GM23338 (cell line): Measurements from ENCODE around the gene VRK1.

ENCODE experiments used
- EZH2 ChIP-seq: fragments of 200-600 bp; sonication (generic); IDR thresholded peaks from one replicate; pipeline ENCODE4 v1.8.0; 2017; ENCODE audit warnings: antibody characterized with exemption, mild to moderate bottlenecking, low read depth; ENCODE audit not compliant: unreplicated experiment
- EZH2phosphoT487 ChIP-seq: fragments of 200-600 bp; sonication (generic); IDR thresholded peaks from one replicate; pipeline ENCODE4 v1.8.1; 2018; ENCODE audit warnings: antibody characterized with exemption; ENCODE audit not compliant: unreplicated experiment
- NANOG ChIP-seq: IDR thresholded peaks from 2 replicates; pipeline ENCODE4 v1.6.1; 2016; ENCODE audit warnings: antibody characterized with exemption, borderline replicate concordance
- POLR2AphosphoS5 ChIP-seq: IDR thresholded peaks from 2 replicates; pipeline ENCODE4 v1.6.1; 2016; ENCODE audit warnings: antibody characterized with exemption, low read depth
- STAT1 ChIP-seq: IDR thresholded peaks from one replicate; pipeline ENCODE4 v1.6.1; 2016; ENCODE audit warnings: antibody characterized with exemption; ENCODE audit not compliant: unreplicated experiment
- TF ChIP-seq, protein P1 (sequence below), 2 experiments: fragments of 200-600 bp in 1 of 2; sonication (generic) in 1 of 2; conservative IDR thresholded peaks; 2 replicates each; pipeline versions ENCODE4 v1.5.1 to v1.6.1; 2016 to 2017; ENCODE audit warnings: antibody characterized with exemption in 2 of 2, low read depth in 2 of 2, mild to moderate bottlenecking in 2 of 2, moderate library complexity in 1 of 2
- TF ChIP-seq, protein P2 (sequence below): IDR thresholded peaks from one replicate; pipeline ENCODE4 v1.6.1; 2018; ENCODE audit warnings: antibody characterized with exemption; ENCODE audit not compliant: unreplicated experiment
- TF ChIP-seq, protein P3 (sequence below): fragments of 250-450 bp; sonication (Bioruptor Pico); IDR thresholded peaks from 2 replicates; pipeline ENCODE4 v1.5.0; 2020; ENCODE audit warnings: mild to moderate bottlenecking, moderate library complexity
- TF ChIP-seq, protein P4 (sequence below): IDR thresholded peaks from 2 replicates; pipeline ENCODE4 v1.6.1; 2016; ENCODE audit warnings: antibody characterized with exemption

DNA sequence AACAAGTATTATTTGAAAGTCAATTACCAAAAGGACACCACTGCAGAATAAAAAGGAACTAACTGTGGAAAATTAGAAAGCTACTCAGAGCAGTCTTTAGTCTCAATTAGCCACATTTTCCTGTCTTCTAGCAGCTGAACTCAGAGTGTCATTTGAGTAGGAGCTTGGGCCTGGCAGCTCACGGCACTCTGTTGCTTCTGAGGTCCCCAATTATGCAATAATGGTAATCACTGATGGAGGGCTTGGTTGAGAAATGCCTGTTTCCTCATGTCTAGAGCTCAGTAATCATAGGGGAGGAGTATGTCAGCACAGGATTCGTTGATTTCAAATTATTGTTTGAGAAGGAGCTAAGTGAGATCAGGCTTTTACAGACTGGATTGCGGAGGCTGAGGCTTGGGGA, 108.6 kb downstream of the VRK1 start:
- TF ChIP-seq, protein P1, sequence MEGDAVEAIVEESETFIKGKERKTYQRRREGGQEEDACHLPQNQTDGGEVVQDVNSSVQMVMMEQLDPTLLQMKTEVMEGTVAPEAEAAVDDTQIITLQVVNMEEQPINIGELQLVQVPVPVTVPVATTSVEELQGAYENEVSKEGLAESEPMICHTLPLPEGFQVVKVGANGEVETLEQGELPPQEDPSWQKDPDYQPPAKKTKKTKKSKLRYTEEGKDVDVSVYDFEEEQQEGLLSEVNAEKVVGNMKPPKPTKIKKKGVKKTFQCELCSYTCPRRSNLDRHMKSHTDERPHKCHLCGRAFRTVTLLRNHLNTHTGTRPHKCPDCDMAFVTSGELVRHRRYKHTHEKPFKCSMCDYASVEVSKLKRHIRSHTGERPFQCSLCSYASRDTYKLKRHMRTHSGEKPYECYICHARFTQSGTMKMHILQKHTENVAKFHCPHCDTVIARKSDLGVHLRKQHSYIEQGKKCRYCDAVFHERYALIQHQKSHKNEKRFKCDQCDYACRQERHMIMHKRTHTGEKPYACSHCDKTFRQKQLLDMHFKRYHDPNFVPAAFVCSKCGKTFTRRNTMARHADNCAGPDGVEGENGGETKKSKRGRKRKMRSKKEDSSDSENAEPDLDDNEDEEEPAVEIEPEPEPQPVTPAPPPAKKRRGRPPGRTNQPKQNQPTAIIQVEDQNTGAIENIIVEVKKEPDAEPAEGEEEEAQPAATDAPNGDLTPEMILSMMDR (conservative IDR thresholded peaks at IDR 0.05; ENCODE audit: low read depth in 2 of 2), result no peak
- TF ChIP-seq, protein P2, sequence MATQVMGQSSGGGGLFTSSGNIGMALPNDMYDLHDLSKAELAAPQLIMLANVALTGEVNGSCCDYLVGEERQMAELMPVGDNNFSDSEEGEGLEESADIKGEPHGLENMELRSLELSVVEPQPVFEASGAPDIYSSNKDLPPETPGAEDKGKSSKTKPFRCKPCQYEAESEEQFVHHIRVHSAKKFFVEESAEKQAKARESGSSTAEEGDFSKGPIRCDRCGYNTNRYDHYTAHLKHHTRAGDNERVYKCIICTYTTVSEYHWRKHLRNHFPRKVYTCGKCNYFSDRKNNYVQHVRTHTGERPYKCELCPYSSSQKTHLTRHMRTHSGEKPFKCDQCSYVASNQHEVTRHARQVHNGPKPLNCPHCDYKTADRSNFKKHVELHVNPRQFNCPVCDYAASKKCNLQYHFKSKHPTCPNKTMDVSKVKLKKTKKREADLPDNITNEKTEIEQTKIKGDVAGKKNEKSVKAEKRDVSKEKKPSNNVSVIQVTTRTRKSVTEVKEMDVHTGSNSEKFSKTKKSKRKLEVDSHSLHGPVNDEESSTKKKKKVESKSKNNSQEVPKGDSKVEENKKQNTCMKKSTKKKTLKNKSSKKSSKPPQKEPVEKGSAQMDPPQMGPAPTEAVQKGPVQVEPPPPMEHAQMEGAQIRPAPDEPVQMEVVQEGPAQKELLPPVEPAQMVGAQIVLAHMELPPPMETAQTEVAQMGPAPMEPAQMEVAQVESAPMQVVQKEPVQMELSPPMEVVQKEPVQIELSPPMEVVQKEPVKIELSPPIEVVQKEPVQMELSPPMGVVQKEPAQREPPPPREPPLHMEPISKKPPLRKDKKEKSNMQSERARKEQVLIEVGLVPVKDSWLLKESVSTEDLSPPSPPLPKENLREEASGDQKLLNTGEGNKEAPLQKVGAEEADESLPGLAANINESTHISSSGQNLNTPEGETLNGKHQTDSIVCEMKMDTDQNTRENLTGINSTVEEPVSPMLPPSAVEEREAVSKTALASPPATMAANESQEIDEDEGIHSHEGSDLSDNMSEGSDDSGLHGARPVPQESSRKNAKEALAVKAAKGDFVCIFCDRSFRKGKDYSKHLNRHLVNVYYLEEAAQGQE, result no peak
- TF ChIP-seq STAT1 (no peak), EZH2 (no peak), POLR2AphosphoS5 (no peak), EZH2phosphoT487 (no peak), NANOG (no peak)
- TF ChIP-seq, protein P3, sequence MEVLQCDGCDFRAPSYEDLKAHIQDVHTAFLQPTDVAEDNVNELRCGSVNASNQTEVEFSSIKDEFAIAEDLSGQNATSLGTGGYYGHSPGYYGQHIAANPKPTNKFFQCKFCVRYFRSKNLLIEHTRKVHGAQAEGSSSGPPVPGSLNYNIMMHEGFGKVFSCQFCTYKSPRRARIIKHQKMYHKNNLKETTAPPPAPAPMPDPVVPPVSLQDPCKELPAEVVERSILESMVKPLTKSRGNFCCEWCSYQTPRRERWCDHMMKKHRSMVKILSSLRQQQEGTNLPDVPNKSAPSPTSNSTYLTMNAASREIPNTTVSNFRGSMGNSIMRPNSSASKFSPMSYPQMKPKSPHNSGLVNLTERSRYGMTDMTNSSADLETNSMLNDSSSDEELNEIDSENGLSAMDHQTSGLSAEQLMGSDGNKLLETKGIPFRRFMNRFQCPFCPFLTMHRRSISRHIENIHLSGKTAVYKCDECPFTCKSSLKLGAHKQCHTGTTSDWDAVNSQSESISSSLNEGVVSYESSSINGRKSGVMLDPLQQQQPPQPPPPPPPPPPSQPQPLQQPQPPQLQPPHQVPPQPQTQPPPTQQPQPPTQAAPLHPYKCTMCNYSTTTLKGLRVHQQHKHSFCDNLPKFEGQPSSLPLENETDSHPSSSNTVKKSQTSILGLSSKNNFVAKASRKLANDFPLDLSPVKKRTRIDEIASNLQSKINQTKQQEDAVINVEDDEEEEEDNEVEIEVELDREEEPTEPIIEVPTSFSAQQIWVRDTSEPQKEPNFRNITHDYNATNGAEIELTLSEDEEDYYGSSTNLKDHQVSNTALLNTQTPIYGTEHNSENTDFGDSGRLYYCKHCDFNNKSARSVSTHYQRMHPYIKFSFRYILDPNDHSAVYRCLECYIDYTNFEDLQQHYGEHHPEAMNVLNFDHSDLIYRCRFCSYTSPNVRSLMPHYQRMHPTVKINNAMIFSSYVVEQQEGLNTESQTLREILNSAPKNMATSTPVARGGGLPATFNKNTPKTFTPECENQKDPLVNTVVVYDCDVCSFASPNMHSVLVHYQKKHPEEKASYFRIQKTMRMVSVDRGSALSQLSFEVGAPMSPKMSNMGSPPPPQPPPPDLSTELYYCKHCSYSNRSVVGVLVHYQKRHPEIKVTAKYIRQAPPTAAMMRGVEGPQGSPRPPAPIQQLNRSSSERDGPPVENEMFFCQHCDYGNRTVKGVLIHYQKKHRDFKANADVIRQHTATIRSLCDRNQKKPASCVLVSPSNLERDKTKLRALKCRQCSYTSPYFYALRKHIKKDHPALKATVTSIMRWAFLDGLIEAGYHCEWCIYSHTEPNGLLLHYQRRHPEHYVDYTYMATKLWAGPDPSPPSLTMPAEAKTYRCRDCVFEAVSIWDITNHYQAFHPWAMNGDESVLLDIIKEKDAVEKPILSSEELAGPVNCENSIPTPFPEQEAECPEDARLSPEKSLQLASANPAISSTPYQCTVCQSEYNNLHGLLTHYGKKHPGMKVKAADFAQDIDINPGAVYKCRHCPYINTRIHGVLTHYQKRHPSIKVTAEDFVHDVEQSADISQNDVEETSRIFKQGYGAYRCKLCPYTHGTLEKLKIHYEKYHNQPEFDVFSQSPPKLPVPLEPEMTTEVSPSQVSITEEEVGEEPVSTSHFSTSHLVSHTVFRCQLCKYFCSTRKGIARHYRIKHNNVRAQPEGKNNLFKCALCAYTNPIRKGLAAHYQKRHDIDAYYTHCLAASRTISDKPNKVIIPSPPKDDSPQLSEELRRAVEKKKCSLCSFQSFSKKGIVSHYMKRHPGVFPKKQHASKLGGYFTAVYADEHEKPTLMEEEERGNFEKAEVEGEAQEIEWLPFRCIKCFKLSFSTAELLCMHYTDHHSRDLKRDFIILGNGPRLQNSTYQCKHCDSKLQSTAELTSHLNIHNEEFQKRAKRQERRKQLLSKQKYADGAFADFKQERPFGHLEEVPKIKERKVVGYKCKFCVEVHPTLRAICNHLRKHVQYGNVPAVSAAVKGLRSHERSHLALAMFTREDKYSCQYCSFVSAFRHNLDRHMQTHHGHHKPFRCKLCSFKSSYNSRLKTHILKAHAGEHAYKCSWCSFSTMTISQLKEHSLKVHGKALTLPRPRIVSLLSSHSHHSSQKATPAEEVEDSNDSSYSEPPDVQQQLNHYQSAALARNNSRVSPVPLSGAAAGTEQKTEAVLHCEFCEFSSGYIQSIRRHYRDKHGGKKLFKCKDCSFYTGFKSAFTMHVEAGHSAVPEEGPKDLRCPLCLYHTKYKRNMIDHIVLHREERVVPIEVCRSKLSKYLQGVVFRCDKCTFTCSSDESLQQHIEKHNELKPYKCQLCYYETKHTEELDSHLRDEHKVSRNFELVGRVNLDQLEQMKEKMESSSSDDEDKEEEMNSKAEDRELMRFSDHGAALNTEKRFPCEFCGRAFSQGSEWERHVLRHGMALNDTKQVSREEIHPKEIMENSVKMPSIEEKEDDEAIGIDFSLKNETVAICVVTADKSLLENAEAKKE, result no peak
- TF ChIP-seq, protein P4, sequence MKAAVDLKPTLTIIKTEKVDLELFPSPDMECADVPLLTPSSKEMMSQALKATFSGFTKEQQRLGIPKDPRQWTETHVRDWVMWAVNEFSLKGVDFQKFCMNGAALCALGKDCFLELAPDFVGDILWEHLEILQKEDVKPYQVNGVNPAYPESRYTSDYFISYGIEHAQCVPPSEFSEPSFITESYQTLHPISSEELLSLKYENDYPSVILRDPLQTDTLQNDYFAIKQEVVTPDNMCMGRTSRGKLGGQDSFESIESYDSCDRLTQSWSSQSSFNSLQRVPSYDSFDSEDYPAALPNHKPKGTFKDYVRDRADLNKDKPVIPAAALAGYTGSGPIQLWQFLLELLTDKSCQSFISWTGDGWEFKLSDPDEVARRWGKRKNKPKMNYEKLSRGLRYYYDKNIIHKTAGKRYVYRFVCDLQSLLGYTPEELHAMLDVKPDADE, result no peak
